GM12892 (cell line): ENCODE results near the gene APOD.
"Not testable (repeated sequence)": the region's sequence is repeated elsewhere in the genome, so short reads cannot be mapped to it uniquely, and the experiment has no call there.

Source experiments
- POLR2A ChIP-seq: IDR thresholded peaks from 2 replicates; pipeline ENCODE4 v1.6.1; 2011; ENCODE audit warnings: low read depth, low read length, control low read depth
- POLR2AphosphoS5 ChIP-seq: IDR thresholded peaks from 2 replicates; pipeline ENCODE4 v1.6.1; 2011; ENCODE audit warnings: low read depth, low read length, control low read depth
- TAF1 ChIP-seq: IDR thresholded peaks from 2 replicates; pipeline ENCODE4 v1.6.1; 2011; ENCODE audit warnings: low read depth, mild to moderate bottlenecking, control low read depth, low read length, borderline replicate concordance

DNA sequence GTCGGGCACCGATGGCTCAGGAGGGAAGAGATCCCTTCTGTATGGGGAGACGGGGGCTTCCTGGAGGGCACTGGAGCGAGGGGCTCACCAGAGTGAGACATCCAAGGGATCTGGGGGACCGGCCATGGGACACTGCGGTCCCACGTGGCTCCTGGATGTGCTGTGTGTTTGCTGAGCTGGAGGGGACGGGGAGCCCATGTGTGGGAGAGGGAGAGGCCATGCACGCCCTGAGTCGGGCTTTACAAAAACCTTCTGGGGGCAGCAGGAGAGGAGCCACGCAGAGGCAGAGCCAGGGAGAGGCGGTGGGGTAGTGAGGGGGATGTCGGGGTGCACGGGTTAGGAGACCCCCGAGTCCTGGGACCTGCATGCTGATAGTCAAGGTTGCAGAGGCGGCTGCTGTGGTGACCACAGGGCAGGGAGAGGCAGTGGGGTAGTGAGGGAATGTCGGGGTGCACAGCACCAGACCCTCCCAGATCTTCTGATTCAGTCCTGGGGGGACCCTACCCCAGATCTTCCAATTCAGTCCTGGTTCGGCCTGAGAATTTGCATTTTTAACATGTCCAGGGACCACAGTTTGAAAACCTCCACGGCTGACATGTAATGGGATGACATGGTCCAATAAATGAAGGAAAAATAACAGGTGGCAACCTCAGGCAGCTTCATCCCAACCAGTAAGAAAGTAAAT is 48.9 kb upstream of the APOD start:
- not testable (repeated sequence) for TF ChIP-seq POLR2A, TAF1, POLR2AphosphoS5
